ENCODE measurements around the gene CHTOP.

DNA sequence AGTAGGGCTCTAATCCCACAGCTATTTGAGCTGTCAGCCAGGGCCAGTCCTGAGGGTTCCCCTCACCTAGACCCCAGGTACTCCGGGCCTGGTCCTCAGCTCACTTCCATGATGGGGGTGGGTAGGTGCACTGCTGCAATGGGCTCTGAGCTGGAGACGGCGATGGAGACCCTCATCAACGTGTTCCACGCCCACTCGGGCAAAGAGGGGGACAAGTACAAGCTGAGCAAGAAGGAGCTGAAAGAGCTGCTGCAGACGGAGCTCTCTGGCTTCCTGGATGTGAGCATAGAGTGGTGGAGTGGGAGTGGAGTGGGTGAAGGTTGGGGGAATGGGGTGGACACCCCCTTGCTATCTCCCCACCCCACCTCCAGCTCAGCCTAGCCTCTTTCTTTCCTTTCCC lies 3.5 kb upstream of the CHTOP start:
- TF ChIP-seq, protein P1, sequence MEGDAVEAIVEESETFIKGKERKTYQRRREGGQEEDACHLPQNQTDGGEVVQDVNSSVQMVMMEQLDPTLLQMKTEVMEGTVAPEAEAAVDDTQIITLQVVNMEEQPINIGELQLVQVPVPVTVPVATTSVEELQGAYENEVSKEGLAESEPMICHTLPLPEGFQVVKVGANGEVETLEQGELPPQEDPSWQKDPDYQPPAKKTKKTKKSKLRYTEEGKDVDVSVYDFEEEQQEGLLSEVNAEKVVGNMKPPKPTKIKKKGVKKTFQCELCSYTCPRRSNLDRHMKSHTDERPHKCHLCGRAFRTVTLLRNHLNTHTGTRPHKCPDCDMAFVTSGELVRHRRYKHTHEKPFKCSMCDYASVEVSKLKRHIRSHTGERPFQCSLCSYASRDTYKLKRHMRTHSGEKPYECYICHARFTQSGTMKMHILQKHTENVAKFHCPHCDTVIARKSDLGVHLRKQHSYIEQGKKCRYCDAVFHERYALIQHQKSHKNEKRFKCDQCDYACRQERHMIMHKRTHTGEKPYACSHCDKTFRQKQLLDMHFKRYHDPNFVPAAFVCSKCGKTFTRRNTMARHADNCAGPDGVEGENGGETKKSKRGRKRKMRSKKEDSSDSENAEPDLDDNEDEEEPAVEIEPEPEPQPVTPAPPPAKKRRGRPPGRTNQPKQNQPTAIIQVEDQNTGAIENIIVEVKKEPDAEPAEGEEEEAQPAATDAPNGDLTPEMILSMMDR (IDR thresholded peaks at IDR 0.05; ENCODE audit: low read depth, low read length) = no peak
- TF ChIP-seq EZH2phosphoT487 (IDR thresholded peaks at IDR 0.05; ENCODE audit: low read depth) = no peak
